ENCODE measurements around the gene NEGR1.
"Not testable (repeated sequence)": the region's sequence is repeated elsewhere in the genome, so short reads cannot be mapped to it uniquely, and the experiment has no call there.

The NEGR1 gene

GRCh38 chr1:71921204-71921603 lies 361.1 kb downstream of the NEGR1 start:
- DNase-seq = no peak

DNA sequence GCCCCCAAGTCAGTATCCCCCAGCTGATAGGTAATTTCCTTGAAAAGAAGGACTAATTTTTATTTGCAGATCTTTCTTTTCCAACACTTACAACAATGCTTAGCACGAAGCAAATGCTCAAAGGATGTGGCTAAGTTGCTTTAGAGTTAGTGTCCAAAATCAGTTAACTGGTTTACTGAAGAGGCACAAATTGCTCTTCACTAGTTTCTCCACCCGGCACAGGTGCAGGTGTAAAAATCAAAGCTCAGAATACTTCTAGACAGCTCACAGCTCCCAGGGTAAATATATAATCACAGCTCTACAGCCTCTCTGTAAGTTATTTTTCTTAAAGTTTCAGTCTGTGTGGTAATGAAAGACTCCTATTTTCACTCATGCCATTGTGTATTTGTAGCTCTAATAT lies 361.8 kb downstream of the NEGR1 start:
- DNase-seq = no peak

- DNase-seq = no peak
Measured at GRCh38 chr1:71919811-71920509, 362.4 kb downstream of the NEGR1 start.

GRCh38 chr1:71918630-71919029 lies 363.7 kb downstream of the NEGR1 start:
- no peak for DNase-seq

GRCh38 chr1:71916894-71917293 lies 365.4 kb downstream of the NEGR1 start:
- DNase-seq = no peak

DNA sequence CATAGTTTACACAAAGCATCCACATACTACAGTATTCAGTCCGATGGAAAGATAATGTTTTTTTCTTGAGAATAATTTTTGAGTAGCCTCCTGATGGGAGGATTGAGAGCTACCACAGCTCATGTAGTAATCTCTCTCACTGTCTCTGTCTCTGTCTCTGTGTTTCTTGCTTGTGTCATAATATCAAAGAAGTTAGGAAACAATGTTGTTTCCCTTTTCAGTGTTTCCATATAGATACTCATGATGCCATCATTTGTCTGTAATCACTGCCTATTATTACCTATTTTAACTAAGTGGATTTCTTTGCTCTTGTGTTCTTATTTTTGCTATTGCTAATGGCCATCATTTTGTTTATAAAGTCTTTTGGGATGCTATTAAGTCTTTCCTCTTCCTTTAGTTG lies 367.7 kb downstream of the NEGR1 start:
- DNase-seq = no peak

DNA sequence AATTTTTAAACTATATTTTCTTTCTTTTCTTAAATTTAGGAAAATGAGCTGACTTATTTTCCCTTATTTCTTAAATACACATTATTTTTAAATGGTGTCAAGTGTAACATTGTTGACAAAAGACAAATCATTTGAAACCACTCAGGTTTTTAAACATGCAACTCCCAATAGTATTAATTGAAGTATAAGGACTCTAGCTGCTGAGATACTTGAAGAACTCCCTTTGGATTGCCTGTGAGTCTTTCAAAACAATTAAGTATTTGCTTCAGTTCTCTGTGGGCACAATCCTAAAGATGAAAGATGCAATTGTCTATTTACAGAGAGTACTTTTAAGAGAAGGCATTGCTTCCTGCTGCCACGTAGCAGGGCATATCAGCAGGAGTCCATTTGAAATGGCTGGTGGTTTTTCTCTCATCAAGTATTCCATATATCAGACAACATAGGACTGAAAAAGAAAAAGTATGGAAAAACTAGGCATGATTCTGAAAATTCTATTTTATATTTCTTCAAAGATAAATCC lies 373.4 kb downstream of the NEGR1 start:
- DNase-seq = no peak

GRCh38 chr1:71908303-71908702 lies 374.0 kb downstream of the NEGR1 start:
- DNase-seq = no peak

DNA sequence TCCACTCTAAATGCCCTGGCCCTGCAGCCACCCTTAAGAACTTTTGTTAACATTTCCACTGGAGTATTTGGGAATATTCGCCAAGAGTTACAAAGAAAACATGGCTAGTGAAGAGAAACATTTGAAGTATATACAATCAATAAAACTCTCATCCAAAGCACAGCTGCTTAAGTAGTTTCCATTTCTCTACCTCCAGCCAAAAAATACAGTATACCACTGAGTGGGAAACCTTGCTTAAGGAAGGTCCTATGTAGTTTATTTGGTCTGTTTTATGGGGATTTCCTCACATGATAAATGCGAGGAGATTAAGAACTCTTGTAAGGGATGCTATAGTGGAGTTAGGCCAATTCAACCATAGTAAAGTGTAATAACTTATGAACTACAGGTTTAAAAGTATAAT lies 382.5 kb downstream of the NEGR1 start:
- no peak for DNase-seq

- DNase-seq = not testable (repeated sequence)
Measured at GRCh38 chr1:71888166-71888565, 394.2 kb downstream of the NEGR1 start.

- no peak for DNase-seq
Measured at GRCh38 chr1:71885171-71885570, 397.2 kb downstream of the NEGR1 start.

GRCh38 chr1:71882637-71883036 lies 399.7 kb downstream of the NEGR1 start:
- DNase-seq = no peak

DNA sequence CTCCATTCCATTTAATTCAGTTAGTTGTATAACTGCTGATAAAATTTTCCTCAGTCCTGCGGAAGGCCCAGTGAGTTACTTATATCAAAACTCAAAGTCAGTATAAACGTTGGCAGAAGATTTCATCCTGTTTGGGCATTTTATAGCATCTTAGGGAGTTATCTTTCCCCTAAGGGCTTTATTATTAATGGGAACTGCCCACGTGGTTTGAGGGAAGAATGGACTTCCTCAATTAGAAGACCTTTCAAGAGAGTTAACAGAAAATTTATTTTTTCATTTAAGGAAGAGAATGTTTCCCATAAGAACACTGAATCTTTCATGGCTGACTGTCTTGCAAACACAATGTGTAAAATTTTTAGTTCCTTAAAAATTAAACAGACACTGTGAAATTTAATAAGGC lies 400.1 kb downstream of the NEGR1 start:
- DNase-seq = no peak

- no peak for DNase-seq
Measured at GRCh38 chr1:71881611-71882010, 400.7 kb downstream of the NEGR1 start.

GRCh38 chr1:71869326-71869725 lies 413.0 kb downstream of the NEGR1 start:
- DNase-seq = no peak

DNA sequence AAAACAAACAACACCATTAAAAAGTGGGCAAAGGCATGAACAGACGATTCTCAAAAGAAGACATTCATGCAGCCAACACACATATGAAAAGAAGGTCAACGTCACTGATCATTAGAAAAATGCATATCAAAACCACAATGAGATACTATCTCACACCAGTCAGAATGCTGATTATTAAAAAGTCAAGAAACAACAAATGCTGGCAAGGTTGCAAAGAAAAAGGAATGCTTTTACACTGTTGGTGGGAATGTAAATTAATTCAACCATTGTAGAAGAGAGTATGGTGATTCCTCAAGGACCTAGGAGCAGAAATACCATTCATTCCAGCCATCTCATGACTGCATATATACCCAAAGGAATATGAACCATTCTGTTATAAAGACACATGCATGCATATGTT lies 419.6 kb downstream of the NEGR1 start:
- DNase-seq = no peak

DNA sequence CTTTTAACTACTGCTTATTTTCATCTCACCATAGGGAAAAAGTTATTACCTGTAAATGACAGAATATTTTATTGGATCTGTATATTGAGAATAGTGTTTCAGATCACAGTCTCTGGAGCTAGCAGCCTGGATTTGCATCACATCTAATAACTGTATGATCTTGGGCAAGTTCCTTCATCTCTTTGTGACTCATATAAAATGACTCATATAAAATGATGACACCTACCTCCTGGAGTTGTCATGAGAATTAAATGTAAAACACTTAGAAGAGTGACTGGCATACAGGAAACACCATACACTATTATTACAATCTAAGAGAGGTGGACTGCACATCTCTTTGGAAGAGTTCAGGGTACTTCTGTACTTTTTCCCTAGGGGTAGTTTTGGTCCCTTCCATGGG lies 421.3 kb downstream of the NEGR1 start:
- no peak for DNase-seq

DNA sequence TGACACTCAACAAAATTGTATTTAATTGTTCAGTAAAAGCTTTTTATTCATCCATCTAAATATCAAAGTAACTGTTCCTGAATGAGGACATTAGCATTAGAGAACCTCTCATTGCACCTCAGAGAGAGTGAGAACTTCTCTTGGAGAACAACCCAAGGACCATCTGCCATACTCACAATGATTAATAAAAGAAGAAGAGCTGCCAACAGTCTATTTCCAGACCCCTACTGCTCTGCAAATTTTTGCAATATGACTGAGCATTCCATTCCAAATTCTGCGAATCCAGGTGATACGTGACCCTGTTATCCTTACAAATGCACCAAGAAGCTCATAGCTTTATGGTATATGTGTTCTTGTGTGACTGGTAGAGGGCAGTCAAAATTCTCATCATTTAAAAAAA lies 422.5 kb downstream of the NEGR1 start:
- DNase-seq = no peak

DNA sequence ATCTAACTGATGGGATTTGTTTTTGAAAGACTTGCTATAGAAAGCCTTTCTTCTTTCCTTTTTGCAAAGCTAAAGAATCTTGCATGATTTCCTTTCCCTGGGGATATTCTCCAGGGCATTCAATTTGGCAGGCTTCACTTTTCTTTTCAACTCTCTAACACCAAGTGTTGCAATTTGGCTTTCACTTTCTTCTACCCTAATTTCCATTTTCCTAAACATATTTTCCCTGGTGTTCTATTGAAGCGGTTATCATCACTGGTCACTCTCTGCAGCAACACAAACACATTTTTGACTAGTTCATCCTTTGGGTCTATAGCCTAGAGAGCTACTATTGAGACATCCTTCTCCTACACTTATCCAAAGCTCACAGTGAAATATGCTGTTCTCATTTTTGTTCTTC lies 424.5 kb downstream of the NEGR1 start:
- DNase-seq = no peak

GRCh38 chr1:71853360-71853759 lies 429.0 kb downstream of the NEGR1 start:
- no peak for DNase-seq

- DNase-seq = no peak
Measured at GRCh38 chr1:71850936-71851335, 431.4 kb downstream of the NEGR1 start.

DNA sequence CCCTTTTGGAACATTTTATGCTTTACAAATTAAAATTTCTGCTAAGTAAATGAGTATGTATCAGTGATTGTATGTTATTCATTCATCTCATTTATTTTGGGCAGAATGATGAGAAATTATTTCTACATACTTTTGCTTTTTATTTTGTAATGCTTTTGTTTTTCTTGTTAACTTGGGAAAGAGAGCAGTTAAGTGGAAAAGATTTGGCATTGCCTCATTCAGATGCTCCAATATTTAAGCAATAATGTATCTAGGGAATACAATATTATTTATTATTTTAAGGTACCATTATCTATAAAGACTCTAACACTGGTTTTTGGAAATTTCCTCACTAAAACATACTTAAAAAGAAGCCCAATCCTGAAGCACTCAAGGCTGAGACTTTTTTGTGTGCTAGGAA lies 431.8 kb downstream of the NEGR1 start:
- no peak for DNase-seq

GRCh38 chr1:71843012-71843411 lies 439.3 kb downstream of the NEGR1 start:
- no peak for DNase-seq

DNA sequence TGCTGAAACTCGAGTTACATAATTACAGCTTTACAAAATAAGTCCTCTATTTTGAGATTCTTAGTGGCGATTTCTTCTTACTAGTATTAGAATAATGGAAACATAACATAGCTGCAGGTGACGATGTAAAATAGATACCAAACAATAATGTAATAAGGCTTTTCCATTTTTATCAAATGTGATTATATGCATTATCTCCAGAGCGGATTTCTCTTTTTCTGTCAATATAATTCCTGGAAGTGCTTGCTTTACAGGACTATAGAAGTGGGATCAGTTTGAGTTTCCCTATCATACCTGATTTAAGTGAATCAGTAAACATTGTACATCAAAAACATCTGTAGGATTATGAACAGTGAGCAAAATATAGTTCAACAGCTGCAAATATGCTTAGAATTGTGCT lies 442.5 kb downstream of the NEGR1 start:
- no peak for DNase-seq

- no peak for DNase-seq
Measured at GRCh38 chr1:71836904-71837303, 445.4 kb downstream of the NEGR1 start.

All from NCI-H1092 (cell line).